Right ventricle myocardium inferior (tissue), 1 donor: ENCODE data around the gene RALGAPB. TPM values are rescaled to one million over a fixed set of nuclear protein-coding genes. Genes with fewer than 3 reads are reported as not detected.
"Not testable (repeated sequence)": the region's sequence is repeated elsewhere in the genome, so short reads cannot be mapped to it uniquely, and the experiment has no call there.

Source experiments
- ATAC-seq: fragments of 200-7000 bp; cut with Tn5 transposase; one replicate; pipeline ENCODE4 v1.9.1; 2020; ENCODE audit warnings: mild to moderate bottlenecking, moderate library complexity
- DNase-seq: peaks from one replicate; pipeline ENCODE4 v3.0.0; 2021; ENCODE audit errors: missing footprints
- intact Hi-C: fragments of 100-400 bp; cut with DNase I; formaldehyde crosslinking; loops from one replicate; pipeline ENCODE4 v1.11.0; 2022
- total RNA-seq: library from RNA; stranded (reverse); fragmentation: NEBNext Ultra II Directional; extraction: Animal tissue kit (Norgen Biotek cat#: 25700); gene quantifications from one replicate; pipeline ENCODE4 v1.2.1, GENCODE V29; 2021
- donor health status: DM: no; HTN: yes; CAD: no; lungs with severe emphysema.

Gene RALGAPB
- total RNA-seq, 1 donor from 2014 or later, result 21.9 TPM

- no peak for DNase-seq
- intact Hi-C loops, result no loop called here
- ATAC-seq, result no peak
Observed at GRCh38 chr20:38445381-38445796, 27.3 kb upstream of the RALGAPB start.

DNA sequence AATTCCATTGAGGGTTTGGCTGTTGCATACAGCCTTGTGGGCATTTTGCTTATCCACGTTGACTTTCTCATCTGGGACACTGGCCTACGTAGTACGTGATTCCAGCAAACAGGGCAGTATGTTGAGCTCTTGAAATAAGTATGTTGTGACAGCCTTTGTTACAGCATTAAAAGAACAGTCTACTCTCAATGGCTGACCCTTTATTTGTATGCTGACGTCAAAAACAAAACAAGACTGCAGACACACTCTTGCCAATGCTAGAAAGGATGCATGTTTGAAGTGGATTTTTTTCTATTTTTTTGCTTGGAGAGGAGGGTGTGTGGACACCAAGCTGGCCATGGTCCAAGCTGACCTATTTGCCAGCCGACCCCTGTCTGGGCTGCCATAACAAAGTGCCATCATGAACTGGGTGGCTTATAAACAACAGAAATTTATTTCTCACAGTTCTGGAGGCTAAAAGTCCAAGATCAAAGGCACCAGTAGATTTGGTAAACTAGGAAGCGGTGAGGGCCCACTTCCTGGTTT is 26.7 kb upstream of the RALGAPB start:
- DNase-seq, result no peak
- intact Hi-C loops, result loop anchor here (1.0 kb wide), 1 partner anchor 11 kb away; the partner anchor contains the start of gene SNHG17
- ATAC-seq, result no peak

DNA sequence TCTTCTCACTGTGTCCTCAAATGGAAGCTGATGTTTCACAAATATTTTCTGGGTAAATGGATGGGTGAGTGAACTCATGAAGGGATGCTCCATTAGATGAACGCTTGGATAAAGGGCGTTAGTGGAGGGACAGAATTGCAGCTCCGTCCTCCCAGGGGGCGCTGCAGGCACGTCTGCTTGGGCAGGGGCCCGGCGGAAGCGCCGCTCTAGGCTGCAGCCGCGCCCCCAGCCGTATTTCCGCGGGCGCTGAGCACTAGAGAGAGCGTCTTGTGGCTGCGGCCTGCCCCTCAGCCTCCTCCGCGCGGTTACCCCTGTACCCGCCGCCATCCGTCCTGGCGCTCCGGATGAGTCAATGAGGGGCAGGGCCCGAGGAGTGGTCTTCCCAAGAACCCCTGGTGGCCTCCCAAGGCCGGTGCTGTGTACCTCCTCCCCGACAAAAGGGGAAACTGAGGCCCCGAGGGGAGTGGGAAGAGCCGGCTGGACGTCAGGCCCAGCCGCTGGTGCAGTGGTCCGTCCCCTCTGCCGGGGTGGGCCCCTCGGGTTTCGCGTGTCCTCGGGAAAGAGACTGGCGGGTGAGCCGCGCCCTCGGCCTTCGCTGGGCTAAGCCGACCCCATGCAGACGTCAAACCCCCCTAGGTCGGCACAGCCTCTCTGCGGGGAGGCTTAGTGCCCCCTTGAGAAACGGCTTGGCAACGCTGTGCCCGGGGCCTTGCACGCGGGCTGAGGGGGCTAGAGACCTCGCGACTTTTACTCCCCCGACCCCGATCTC is 26.0 kb upstream of the RALGAPB start:
- peak; percentile 92 for ATAC-seq
- intact Hi-C loops, result loop anchor here (1.0 kb wide), 1 partner anchor 11 kb away; the partner anchor contains the start of gene SNHG17
- DNase-seq, result peak; percentile 96

GRCh38 chr20:38447251-38447661 is 25.4 kb upstream of the RALGAPB start:
- DNase-seq, result no peak
- intact Hi-C loops, result no loop called here
- ATAC-seq, result no peak

- no peak for ATAC-seq
- intact Hi-C loops, result no loop called here
- DNase-seq, result no peak
Observed at GRCh38 chr20:38447931-38448675, 24.5 kb upstream of the RALGAPB start.

GRCh38 chr20:38449046-38449445 is 23.6 kb upstream of the RALGAPB start:
- intact Hi-C loops, result no loop called here
- DNase-seq, result no peak
- ATAC-seq, result no peak

- ATAC-seq, result no peak
- intact Hi-C loops, result no loop called here
- no peak for DNase-seq
Observed at GRCh38 chr20:38450412-38450975, 22.1 kb upstream of the RALGAPB start.

- intact Hi-C loops, result no loop called here
- DNase-seq, result no peak
- ATAC-seq, result no peak
Observed at GRCh38 chr20:38452880-38453624, 19.6 kb upstream of the RALGAPB start.

DNA sequence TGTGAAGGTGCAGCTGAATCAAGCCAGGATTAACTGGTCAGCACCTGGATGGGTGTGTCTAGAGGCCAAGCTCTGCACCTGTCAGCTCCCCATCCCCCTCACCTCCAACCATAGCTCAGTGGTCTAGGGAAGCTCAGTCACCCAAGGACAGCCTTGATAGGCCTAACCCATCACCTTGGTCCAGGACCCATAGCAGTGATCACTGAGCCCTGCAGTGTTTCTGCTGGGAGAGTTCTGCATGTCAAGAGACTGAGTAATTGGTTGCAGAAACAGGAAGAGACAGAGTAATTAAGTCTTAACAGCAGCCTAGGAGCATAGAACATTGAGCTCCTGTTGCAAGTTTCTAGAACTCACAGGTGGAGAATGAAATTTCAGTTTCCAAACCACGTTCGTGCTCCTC is 18.7 kb upstream of the RALGAPB start:
- intact Hi-C loops, result no loop called here
- ATAC-seq (no peak), DNase-seq (no peak)

- ATAC-seq, result no peak
- intact Hi-C loops, result no loop called here
Observed at GRCh38 chr20:38454556-38455473, 17.8 kb upstream of the RALGAPB start.

GRCh38 chr20:38458314-38458713 is 14.3 kb upstream of the RALGAPB start:
- ATAC-seq (no peak), DNase-seq (no peak)
- intact Hi-C loops, result no loop called here

More at GRCh38 chr20:38454556-38455473, 17.8 kb upstream of the RALGAPB start:
- DNase-seq, result no peak

GRCh38 chr20:38460040-38460623 is 12.5 kb upstream of the RALGAPB start:
- intact Hi-C loops, result no loop called here
- ATAC-seq, result peak; percentile 54
- DNase-seq, result no peak

- DNase-seq, ATAC-seq, intact Hi-C loops: not testable (repeated sequence)
Observed at GRCh38 chr20:38460631-38461030, 12.0 kb upstream of the RALGAPB start.

GRCh38 chr20:38461167-38461566 is 11.5 kb upstream of the RALGAPB start:
- DNase-seq, intact Hi-C loops, ATAC-seq: not testable (repeated sequence)

GRCh38 chr20:38461569-38461968 is 11.1 kb upstream of the RALGAPB start:
- DNase-seq, ATAC-seq, intact Hi-C loops: not testable (repeated sequence)

- intact Hi-C loops, result no loop called here
- DNase-seq (no peak), ATAC-seq (no peak)
Observed at GRCh38 chr20:38466171-38466570, 6.5 kb upstream of the RALGAPB start.

DNA sequence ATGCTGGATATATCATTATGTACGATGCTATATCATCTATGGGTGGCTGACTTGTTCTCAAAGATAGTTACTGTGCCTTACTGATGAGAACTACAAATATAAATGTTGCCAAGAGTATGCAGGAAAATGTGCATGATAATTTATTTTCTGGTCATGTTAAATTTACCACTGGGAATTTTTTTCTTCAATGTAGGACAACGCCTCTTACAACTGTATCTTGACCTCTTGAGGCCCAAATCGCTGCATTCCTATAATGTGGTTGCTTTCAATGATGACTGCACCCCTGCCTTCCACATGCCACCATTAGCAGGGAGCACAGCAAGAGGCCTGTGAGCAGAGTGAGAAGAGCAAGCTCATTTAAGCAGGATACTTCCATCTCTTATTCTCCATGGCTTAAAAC is 5.7 kb upstream of the RALGAPB start:
- no peak for ATAC-seq
- intact Hi-C loops, result no loop called here
- DNase-seq, result no peak
